Endothelial cell of umbilical vein (primary cell): ENCODE measurements around the gene ZFAND2B. TPM values are rescaled to one million over a fixed set of nuclear protein-coding genes. Genes with fewer than 3 reads are reported as not detected.
A peak's percentile ranks its signal among the peaks of the same experiment; 100 is the strongest.

Experiments used
- BruUV-seq: library from RNA; stranded (reverse); fragments of 400-500 nt; replicated peaks from 2 replicates; lab custom pipeline; 2021; lab: Mats Ljungman, UMichigan
- CTCF ChIA-PET: fragments of 300-600, 350-600 bp; sonication (Branson Sonifier 250); formaldehyde crosslinking; loops from one replicate; lab custom pipeline; 2021; ENCODE audit warnings: antibody characterized with exemption, inconsistent platforms; lab: Charles Lee
- POLR2A ChIA-PET: fragments of 300-600, 350-600 bp; sonication (Branson Sonifier 250); formaldehyde crosslinking; loops from one replicate; lab custom pipeline; 2021; ENCODE audit warnings: antibody characterized with exemption, inconsistent platforms; lab: Charles Lee
- DNase-seq: peaks from one replicate; pipeline ENCODE4 v3.0.0-alpha.2; 2011; ENCODE audit warnings: low read depth, low spot score
- FAIRE-seq: peaks from 2 replicates; lab custom pipeline; 2011; peaks lifted over from hg19 to GRCh38; lab: Jason Lieb, UNC
- H2AFZ ChIP-seq: 2 replicates; pipeline ENCODE4 v1.6.0; 2012; ENCODE audit warnings: low read depth, low read length, control low read depth, inconsistent platforms
- H3K27ac ChIP-seq: 2 replicates; pipeline ENCODE4 v1.5.1; 2011; ENCODE audit warnings: low read depth, mild to moderate bottlenecking, control low read depth, low read length, moderate library complexity; ENCODE audit not compliant: insufficient read depth
- H3K27me3 ChIP-seq, 2 experiments: 2 replicates each; pipeline versions ENCODE4 v1.6.0 to v1.6.1; 2011; ENCODE audit warnings: low read length in 2 of 2, mixed read lengths in 1 of 2; ENCODE audit not compliant: control insufficient read depth in 2 of 2, insufficient read depth in 2 of 2
- H3K36me3 ChIP-seq, 2 experiments: 2 replicates in 1 of 2; 3 replicates in 1 of 2; pipeline ENCODE4 v1.5.1; 2011; ENCODE audit warnings: low read length in 2 of 2, mild to moderate bottlenecking in 1 of 2, moderate library complexity in 1 of 2; ENCODE audit not compliant: control insufficient read depth in 2 of 2, insufficient read depth in 2 of 2; ENCODE audit errors: extremely low read depth in 1 of 2
- H3K4me1 ChIP-seq: 3 replicates; pipeline ENCODE4 v1.5.1; 2011; ENCODE audit warnings: mild to moderate bottlenecking, low read length; ENCODE audit not compliant: control insufficient read depth, insufficient read depth; ENCODE audit errors: extremely low read depth
- H3K4me2 ChIP-seq: 2 replicates; pipeline ENCODE4 v1.6.1; 2011; ENCODE audit warnings: low read length, control low read depth, mixed read lengths; ENCODE audit not compliant: insufficient read depth
- H3K4me3 ChIP-seq, 3 experiments: fragments of 200-600 bp in 1 of 3; sonication (generic), shearing (Covaris generic) in 1 of 3; replicated peaks in 1 of 3; 2 replicates each; pipeline ENCODE4 v1.5.1; 2011 to 2016; ENCODE audit warnings: control low read depth in 3 of 3, low read length in 3 of 3, mild to moderate bottlenecking in 2 of 3, inconsistent platforms in 1 of 3, low read depth in 1 of 3, moderate library complexity in 1 of 3; ENCODE audit not compliant: insufficient read depth in 1 of 3
- H3K79me2 ChIP-seq: 2 replicates; pipeline ENCODE4 v1.6.0; 2012; ENCODE audit warnings: low read length, inconsistent platforms; ENCODE audit not compliant: control insufficient read depth, insufficient read depth
- H3K9ac ChIP-seq: replicated peaks from 2 replicates; pipeline ENCODE3; 2011; ENCODE audit warnings: low read length, control low read depth; ENCODE audit not compliant: insufficient read depth; ENCODE audit errors: extremely low read depth
- H3K9me1 ChIP-seq: replicated peaks from 3 replicates; pipeline ENCODE4 v1.6.0; 2011; ENCODE audit warnings: mild to moderate bottlenecking, low read length; ENCODE audit not compliant: control insufficient read depth, insufficient read depth; ENCODE audit errors: extremely low read depth
- H3K9me3 ChIP-seq: replicated peaks from 2 replicates; pipeline ENCODE4 v1.5.1; 2012; ENCODE audit warnings: low read length, inconsistent platforms; ENCODE audit not compliant: control insufficient read depth, insufficient read depth
- H4K20me1 ChIP-seq: replicated peaks from 2 replicates; pipeline ENCODE3; 2011; ENCODE audit warnings: mild to moderate bottlenecking, low read length; ENCODE audit not compliant: control insufficient read depth, insufficient read depth; ENCODE audit errors: extremely low read depth
- EZH2 ChIP-seq: IDR thresholded peaks from 2 replicates; pipeline ENCODE4 v1.6.1; 2012; ENCODE audit warnings: borderline replicate concordance, low read depth, mild to moderate bottlenecking, moderate library complexity, low read length, inconsistent platforms; ENCODE audit not compliant: severe bottlenecking
- FOS ChIP-seq: IDR thresholded peaks from 2 replicates; pipeline ENCODE4 v1.6.1; 2011; ENCODE audit warnings: mild to moderate bottlenecking, low read length, moderate library complexity, borderline replicate concordance; ENCODE audit not compliant: insufficient read depth
- GATA2 ChIP-seq: IDR thresholded peaks from 2 replicates; pipeline ENCODE4 v1.7.0; 2011; ENCODE audit warnings: low read depth, mild to moderate bottlenecking, moderate library complexity, mixed read lengths, low read length; ENCODE audit not compliant: insufficient read length, insufficient read depth
- JUN ChIP-seq: IDR thresholded peaks from 2 replicates; pipeline ENCODE4 v1.6.1; 2011; ENCODE audit warnings: borderline replicate concordance, low read depth; ENCODE audit not compliant: insufficient read length, insufficient read depth
- MYC ChIP-seq: IDR thresholded peaks from one replicate; pipeline ENCODE4 v1.6.1; 2011; ENCODE audit warnings: mild to moderate bottlenecking, low read depth, low read length
- POLR2A ChIP-seq: IDR thresholded peaks from 2 replicates; pipeline ENCODE4 v1.6.1; 2012; ENCODE audit warnings: low read depth, mild to moderate bottlenecking, control low read depth, low read length
- POLR2AphosphoS5 ChIP-seq: IDR thresholded peaks from 2 replicates; pipeline ENCODE4 v1.6.1; 2012; ENCODE audit warnings: low read depth, mild to moderate bottlenecking, control low read depth, low read length, moderate library complexity; ENCODE audit not compliant: insufficient read depth
- dilution Hi-C: fragments of 300-500 bp; cut with MboI; formaldehyde crosslinking; loops from one replicate; pipeline ENCODE4 v1.15.0; 2019; ENCODE audit warnings: low sequenced_read_pairs; ENCODE audit not compliant: extremely low pct_ligation_motif_present
- intact Hi-C: fragments of 100-400 bp; cut with micrococcal nuclease; formaldehyde crosslinking; loops from one replicate; pipeline ENCODE4 v1.10.0; 2022
- polyA plus RNA-seq, 4 experiments: library from polyadenylated mRNA; depleted of rRNA in 3 of 4; stranded (reverse) in 3 of 4; unstranded in 1 of 4; fragments of >200 nt; gene quantifications; 2 replicates each; pipeline versions ENCODE4 v1.2.1 to v1.2.3, GENCODE V29; 2011 to 2012; ENCODE audit warnings: missing spikeins in 1 of 4
- total RNA-seq: library from RNA; stranded (reverse); gene quantifications from 2 replicates; pipeline ENCODE4 v1.2.3, GENCODE V29; 2021
- TF ChIP-seq, protein P1 (sequence below): IDR thresholded peaks from 2 replicates; pipeline ENCODE4 v1.6.1; 2011; ENCODE audit not compliant: insufficient read depth, insufficient read length
- TF ChIP-seq, protein P2 (sequence below), 2 donors: IDR thresholded peaks; 1 replicate in 1 of 2; 2 replicates in 1 of 2; pipeline ENCODE4 v1.5.1; 2011; ENCODE audit warnings: low read length in 2 of 2, mild to moderate bottlenecking in 2 of 2, moderate library complexity in 2 of 2, control low read depth in 1 of 2, inconsistent platforms in 1 of 2, low read depth in 1 of 2; ENCODE audit not compliant: insufficient read depth in 1 of 2; ENCODE audit errors: extremely low read depth in 1 of 2

ZFAND2B gene
- total and polyA plus RNA-seq, 2 donors (not counting 3 experiments of a cell fraction or from before 2014, with no cell fraction given): 23.3 to 52.0 TPM

DNA sequence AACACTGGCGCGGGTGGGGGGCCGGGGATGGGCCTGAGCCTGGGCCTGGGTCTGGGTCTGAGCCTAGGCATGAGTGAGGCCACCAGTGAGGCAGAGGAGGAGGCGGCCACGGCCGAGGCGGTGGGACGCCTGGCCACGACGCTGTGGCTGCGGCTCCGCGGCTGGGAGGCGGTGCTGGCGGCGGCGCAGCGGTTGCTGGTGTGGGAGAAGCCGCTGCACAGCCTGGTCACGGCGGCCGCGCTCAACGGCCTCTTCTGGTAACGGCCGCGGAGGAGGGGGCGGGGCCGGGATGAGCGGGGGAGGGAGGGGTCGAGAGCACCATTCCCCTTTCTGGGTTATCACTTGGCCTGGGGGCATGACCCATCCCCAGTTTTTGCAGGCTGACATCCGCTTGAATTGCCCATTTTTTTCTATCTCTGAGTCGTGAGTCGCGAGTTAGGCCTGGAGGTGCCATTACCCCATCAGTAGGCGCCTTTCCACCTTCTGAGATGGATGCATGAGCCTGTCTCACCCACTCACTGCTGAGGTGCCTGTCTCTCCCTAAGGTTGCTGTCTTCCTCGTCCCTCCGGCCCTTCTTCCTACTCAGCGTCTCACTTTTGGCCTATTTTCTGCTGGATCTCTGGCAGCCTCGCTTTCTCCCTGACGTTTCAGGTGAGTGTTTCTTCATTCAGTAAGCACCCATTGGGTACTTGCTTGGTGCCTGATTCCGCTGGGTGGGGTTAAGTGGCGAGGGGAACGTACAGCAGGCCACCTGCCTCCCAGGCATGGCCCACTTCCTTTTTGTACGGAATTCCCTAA is 28.0 kb upstream of the ZFAND2B start:
- POLR2A ChIA-PET: no interaction called here
- Histone ChIP-seq H4K20me1 (no peaks in the 10 kb centered on the region), H3K9me3 (no peaks in the 10 kb centered on the region), H3K4me2 (peak overlapping the region; percentile 66), H3K9ac (peak overlapping the region; percentile 51), H2AFZ (peak overlapping the region; percentile 88), H3K79me2 (peaks cover 22% of the 10 kb centered on the region), H3K27ac (no peak overlapping the region), H3K36me3 (peaks cover 15 to 41% of the 10 kb centered on the region in 2 experiments), H3K4me1 (peaks cover 18% of the 10 kb centered on the region), H3K27me3 (no peaks in the 10 kb centered on the region), H3K4me3 (peak overlapping the region; percentile 44 to 81 (median 67)), H3K9me1 (no peaks in the 10 kb centered on the region)
- dilution Hi-C loops (no loop called here), intact Hi-C loops (loop anchor here (1.0 to 5.0 kb wide), 3 partner anchors 28 to 611 kb away; partner anchors contain the start of genes ABCB6, CNOT9, USP37 and ZFAND2B)
- DNase-seq (no peak), FAIRE-seq (no peak)
- no peak for TF ChIP-seq FOS
- CTCF ChIA-PET: no interaction called here
- no TSS peak for BruUV-seq

DNA sequence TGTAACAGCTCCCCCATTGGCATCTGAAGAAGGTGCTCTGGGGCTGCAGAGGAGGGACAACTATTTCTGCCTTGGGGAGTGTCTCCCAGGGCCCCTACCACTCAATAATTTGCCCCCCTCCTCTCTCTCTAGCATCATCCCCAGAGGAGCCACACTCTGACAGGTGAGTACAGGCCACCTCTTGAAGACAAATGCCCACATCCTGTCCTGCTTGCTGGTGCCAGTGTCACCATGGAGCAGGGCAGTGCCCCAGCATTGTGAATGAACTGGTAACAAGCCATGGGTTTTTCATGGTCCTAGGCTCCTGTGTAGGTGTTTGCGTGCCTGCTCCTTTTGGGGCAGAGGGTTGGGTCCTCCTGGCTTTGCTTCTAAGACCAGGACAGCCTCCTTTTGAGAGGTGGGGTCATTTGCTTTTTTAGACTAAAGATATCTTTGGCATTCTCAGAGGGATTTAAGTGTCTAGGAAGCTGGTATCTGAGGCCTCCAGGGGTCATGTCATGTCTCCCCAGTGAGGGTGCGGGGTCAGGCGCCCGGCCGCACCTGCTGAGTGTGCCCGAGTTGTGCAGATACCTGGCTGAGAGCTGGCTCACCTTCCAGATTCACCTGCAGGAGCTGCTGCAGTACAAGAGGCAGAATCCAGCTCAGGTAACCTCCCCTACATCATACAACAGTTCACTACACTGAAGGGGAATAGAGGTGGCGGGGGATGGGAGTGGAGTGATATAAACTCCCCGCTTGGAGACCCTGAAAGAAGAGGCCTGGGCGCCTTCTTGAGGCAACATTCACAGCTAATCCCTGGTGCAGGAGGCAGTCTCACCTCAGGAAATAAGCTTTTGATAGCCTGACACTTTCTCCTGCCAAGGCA is 26.7 kb upstream of the ZFAND2B start:
- POLR2A ChIA-PET: no interaction called here
- peaks cover 15 to 40% of the 10 kb centered on the region in 2 experiments for H3K36me3 ChIP-seq
- no peak overlapping the region for H2AFZ ChIP-seq
- H3K27me3 ChIP-seq: no peaks in the 10 kb centered on the region
- no peaks in the 10 kb centered on the region for H3K9me3 ChIP-seq
- no peak overlapping the region for H3K9ac ChIP-seq
- no peak overlapping the region for H3K4me3 ChIP-seq
- peaks cover 18% of the 10 kb centered on the region for H3K4me1 ChIP-seq
- H3K4me2 ChIP-seq: peak overlapping the region; percentile 66
- no peaks in the 10 kb centered on the region for H4K20me1 ChIP-seq
- dilution Hi-C loops: no loop called here
- CTCF ChIA-PET: interaction anchor here (1.4 to 2.2 kb wide), 3 partner anchors 9 to 150 kb away, joined by 3 to 10 read pairs (median 5); no protein-coding TSS in a partner anchor
- peaks cover 22% of the 10 kb centered on the region for H3K79me2 ChIP-seq
- no TSS peak for BruUV-seq
- H3K9me1 ChIP-seq: no peaks in the 10 kb centered on the region
- FAIRE-seq (no peak), DNase-seq (no peak)
- intact Hi-C loops: loop anchor here (5.0 kb wide), 1 partner anchor 613 kb away; the partner anchor contains the start of genes CNOT9 and USP37
- H3K27ac ChIP-seq: no peak overlapping the region
- TF ChIP-seq MYC (no peak), FOS (no peak), JUN (no peak), GATA2 (no peak), POLR2AphosphoS5 (no peak), POLR2A (no peak), EZH2 (no peak)
- TF ChIP-seq, protein P1, sequence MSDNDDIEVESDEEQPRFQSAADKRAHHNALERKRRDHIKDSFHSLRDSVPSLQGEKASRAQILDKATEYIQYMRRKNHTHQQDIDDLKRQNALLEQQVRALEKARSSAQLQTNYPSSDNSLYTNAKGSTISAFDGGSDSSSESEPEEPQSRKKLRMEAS: no peak
- TF ChIP-seq, protein P2, sequence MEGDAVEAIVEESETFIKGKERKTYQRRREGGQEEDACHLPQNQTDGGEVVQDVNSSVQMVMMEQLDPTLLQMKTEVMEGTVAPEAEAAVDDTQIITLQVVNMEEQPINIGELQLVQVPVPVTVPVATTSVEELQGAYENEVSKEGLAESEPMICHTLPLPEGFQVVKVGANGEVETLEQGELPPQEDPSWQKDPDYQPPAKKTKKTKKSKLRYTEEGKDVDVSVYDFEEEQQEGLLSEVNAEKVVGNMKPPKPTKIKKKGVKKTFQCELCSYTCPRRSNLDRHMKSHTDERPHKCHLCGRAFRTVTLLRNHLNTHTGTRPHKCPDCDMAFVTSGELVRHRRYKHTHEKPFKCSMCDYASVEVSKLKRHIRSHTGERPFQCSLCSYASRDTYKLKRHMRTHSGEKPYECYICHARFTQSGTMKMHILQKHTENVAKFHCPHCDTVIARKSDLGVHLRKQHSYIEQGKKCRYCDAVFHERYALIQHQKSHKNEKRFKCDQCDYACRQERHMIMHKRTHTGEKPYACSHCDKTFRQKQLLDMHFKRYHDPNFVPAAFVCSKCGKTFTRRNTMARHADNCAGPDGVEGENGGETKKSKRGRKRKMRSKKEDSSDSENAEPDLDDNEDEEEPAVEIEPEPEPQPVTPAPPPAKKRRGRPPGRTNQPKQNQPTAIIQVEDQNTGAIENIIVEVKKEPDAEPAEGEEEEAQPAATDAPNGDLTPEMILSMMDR (IDR thresholded peaks at IDR 0.05; ENCODE audit: extremely low read depth in 1 of 2, insufficient read depth in 1 of 2, low read depth in 1 of 2, low read length in 2 of 2): no peak
